ENCODE results near the gene HNRNPL. TPM values are rescaled to one million over a fixed set of nuclear protein-coding genes. Genes with fewer than 3 reads are reported as not detected.

HNRNPL gene
- total and polyA plus RNA-seq, 2 donors from 2014 or later, result 168 to 278 TPM

DNA sequence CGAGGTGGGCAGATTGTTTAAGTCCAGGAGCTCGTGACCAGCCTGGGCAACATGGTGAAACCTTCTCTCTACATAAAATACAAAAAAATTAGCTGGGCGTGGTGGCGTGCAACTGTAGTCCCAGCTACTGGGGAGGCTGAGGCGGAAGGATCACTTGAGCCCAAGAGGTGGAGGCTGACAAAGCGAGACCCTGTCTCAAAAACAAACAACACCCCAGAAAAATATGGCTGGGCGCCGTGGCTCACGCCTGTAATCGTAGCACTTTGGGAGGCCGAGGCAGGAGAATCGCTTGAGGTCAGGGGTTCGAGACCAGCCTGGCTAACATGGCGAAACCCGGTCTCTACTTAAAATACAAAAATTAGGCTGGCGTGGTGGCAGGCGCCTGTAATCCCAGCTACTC lies 3.4 kb upstream of the HNRNPL start:
- no peaks in the 10 kb centered on the region for H3K9me3 ChIP-seq (ENCODE audit: control insufficient read depth in 2 of 3, insufficient read depth in 1 of 3, low read length in 3 of 3)
- DNase-seq, result no peak
- intact Hi-C loops (cut with DNase I), result no loop called here
- H3K4me3 ChIP-seq (ENCODE audit: low read length in 3 of 3), result peak overlapping the region in 1 of 3 donors; percentile 92
- peak overlapping the region in 1 of 2 donors; percentile 98 for H3K27ac ChIP-seq (ENCODE audit: low read depth in 2 of 2, low read length in 2 of 2)
- no peaks in the 10 kb centered on the region for H3K36me3 ChIP-seq (ENCODE audit: control insufficient read depth in 2 of 3, insufficient read depth in 3 of 3, low read length in 3 of 3)
- TF ChIP-seq, protein P1, sequence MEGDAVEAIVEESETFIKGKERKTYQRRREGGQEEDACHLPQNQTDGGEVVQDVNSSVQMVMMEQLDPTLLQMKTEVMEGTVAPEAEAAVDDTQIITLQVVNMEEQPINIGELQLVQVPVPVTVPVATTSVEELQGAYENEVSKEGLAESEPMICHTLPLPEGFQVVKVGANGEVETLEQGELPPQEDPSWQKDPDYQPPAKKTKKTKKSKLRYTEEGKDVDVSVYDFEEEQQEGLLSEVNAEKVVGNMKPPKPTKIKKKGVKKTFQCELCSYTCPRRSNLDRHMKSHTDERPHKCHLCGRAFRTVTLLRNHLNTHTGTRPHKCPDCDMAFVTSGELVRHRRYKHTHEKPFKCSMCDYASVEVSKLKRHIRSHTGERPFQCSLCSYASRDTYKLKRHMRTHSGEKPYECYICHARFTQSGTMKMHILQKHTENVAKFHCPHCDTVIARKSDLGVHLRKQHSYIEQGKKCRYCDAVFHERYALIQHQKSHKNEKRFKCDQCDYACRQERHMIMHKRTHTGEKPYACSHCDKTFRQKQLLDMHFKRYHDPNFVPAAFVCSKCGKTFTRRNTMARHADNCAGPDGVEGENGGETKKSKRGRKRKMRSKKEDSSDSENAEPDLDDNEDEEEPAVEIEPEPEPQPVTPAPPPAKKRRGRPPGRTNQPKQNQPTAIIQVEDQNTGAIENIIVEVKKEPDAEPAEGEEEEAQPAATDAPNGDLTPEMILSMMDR (IDR thresholded peaks at IDR 0.05; ENCODE audit: borderline replicate concordance, extremely low read depth, insufficient read depth), result no peak
- no peak overlapping the region for H3K9ac ChIP-seq (ENCODE audit: low read length in 3 of 3)
- no peak for FAIRE-seq
- peaks cover 0 to 24% (median 8%) of the 10 kb centered on the region in 3 donors for H3K4me1 ChIP-seq (ENCODE audit: control insufficient read depth in 2 of 3, insufficient read depth in 2 of 3, low read depth in 1 of 3, low read length in 3 of 3)
- H3K27me3 ChIP-seq (ENCODE audit: control insufficient read depth, insufficient read depth, low read length), result no peaks in the 10 kb centered on the region

DNA sequence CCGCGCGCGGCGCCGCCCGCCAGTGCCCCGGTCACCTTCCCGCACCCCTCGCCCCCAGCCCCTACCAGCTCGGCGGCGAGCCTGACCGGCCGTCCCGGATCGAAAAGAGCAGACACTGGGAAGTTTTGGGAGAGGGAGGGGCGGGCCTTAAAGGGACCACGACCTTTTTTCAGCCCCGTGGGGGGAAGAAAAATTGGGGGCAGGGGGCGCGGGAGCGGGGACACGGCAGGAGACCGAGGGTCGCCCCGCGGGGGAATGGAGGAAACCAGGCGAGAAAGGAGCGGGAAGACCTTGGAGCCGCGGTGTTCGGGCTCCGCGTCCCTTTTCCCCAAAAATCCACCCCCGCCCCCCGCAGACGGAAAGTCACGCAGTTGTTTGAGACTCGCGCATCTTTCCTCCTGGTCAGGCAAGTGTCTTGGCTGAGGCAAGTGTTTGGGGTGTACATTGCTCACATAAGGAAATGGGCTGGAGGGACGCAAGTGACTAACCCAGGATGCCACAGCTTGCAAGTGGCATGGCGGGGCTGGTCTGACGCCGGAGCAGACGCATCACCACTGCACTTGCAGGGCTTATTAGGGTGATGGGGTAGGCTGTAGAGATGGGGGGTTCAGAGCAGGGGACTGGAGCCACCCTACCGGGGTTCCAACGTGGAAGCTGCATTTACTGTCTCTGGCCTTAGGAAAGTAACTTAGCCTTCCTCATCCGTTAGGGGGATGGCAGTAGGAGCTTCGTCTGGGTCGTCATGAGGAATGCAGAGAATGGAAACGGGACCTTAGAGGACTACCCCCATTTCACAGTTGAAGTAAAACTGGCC lies 2.7 kb upstream of the HNRNPL start:
- no peaks in the 10 kb centered on the region for H3K27me3 ChIP-seq (ENCODE audit: control insufficient read depth, insufficient read depth, low read length)
- H3K4me3 ChIP-seq (ENCODE audit: low read length in 3 of 3), result peak overlapping the region; percentile 48 to 92 (median 61)
- FAIRE-seq (no peak), DNase-seq (peak in 4 of 5 donors; percentile 59 to 92 (median 86))
- peaks cover 0 to 29% (median 10%) of the 10 kb centered on the region in 3 donors for H3K4me1 ChIP-seq (ENCODE audit: control insufficient read depth in 2 of 3, insufficient read depth in 2 of 3, low read depth in 1 of 3, low read length in 3 of 3)
- no peaks in the 10 kb centered on the region for H3K9me3 ChIP-seq (ENCODE audit: control insufficient read depth in 2 of 3, insufficient read depth in 1 of 3, low read length in 3 of 3)
- peak overlapping the region; percentile 98 for H3K27ac ChIP-seq (ENCODE audit: low read depth in 2 of 2, low read length in 2 of 2)
- intact Hi-C loops (cut with DNase I), result no loop called here
- H3K36me3 ChIP-seq (ENCODE audit: control insufficient read depth in 2 of 3, insufficient read depth in 3 of 3, low read length in 3 of 3), result peaks cover 2 to 4% (median 3%) of the 10 kb centered on the region in 3 donors
- peak overlapping the region; percentile 32 to 87 (median 41) for H3K9ac ChIP-seq (ENCODE audit: low read length in 3 of 3)
- TF ChIP-seq, protein P1 (IDR thresholded peaks at IDR 0.05; ENCODE audit: borderline replicate concordance, extremely low read depth, insufficient read depth), result no peak

DNA sequence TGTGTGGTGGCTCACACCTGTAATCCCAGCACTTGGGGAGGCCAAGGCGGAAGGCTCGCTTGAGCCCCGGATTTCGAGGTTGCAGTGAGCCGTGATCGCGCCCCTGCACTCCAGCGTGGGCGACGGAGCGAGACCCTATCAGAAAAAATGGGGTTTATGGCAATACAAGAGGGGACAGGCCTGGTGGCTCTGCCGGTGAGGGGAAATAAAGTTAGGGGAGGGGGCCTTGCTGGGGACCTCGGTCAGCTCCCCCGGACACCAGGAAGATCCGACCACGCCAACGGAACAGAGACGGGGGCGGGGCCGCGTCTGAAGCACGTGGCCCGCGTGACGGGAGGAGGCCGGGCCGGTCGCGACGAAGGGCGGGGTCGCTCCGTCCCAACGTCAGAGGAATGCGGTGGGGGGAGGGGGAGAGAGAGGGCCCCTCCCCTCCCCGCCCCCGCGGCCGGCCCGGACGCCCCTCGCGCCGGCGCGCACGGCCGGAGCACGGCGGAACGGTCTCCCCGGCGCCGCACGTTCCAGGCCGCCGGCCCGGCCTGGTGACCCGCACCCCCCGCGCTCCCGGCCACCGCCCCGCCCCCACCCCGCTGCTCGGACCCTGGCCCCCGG lies 1.9 kb upstream of the HNRNPL start:
- FAIRE-seq (no peak), DNase-seq (peak; percentile 92 to 98 (median 96))
- Histone ChIP-seq H3K27ac (ENCODE audit: low read depth in 2 of 2, low read length in 2 of 2) (peak overlapping the region; percentile 99), H3K9me3 (ENCODE audit: control insufficient read depth in 2 of 3, insufficient read depth in 1 of 3, low read length in 3 of 3) (no peaks in the 10 kb centered on the region), H3K36me3 (ENCODE audit: control insufficient read depth in 2 of 3, insufficient read depth in 3 of 3, low read length in 3 of 3) (peaks cover 2 to 11% (median 10%) of the 10 kb centered on the region in 3 donors), H3K9ac (ENCODE audit: low read length in 3 of 3) (peak overlapping the region; percentile 44 to 97 (median 93)), H3K4me1 (ENCODE audit: control insufficient read depth in 2 of 3, insufficient read depth in 2 of 3, low read depth in 1 of 3, low read length in 3 of 3) (peaks cover 0 to 31% (median 15%) of the 10 kb centered on the region in 3 donors), H3K27me3 (ENCODE audit: control insufficient read depth, insufficient read depth, low read length) (no peaks in the 10 kb centered on the region), H3K4me3 (ENCODE audit: low read length in 3 of 3) (peak overlapping the region; percentile 62 to 96 (median 83))
- intact Hi-C loops (cut with DNase I), result no loop called here
- TF ChIP-seq, protein P1 (IDR thresholded peaks at IDR 0.05; ENCODE audit: borderline replicate concordance, extremely low read depth, insufficient read depth), result no peak

All from kidney (tissue), 14 donors.